Esophagus (tissue), 2 donors: ENCODE results near the gene SLC25A13. TPM values are rescaled to one million over a fixed set of nuclear protein-coding genes. Genes with fewer than 3 reads are reported as not detected.

Experiments
- H3K27ac ChIP-seq, 2 donors: one replicate each; pipeline ENCODE4 v1.5.1; 2013; ENCODE audit warnings: low read depth in 2 of 2, mild to moderate bottlenecking in 2 of 2, inconsistent platforms in 1 of 2, low read length in 1 of 2, moderate library complexity in 1 of 2
- H3K27me3 ChIP-seq, 2 donors: one replicate each; pipeline ENCODE4 v1.6.1; 2013; ENCODE audit warnings: low read length in 2 of 2, control low read depth in 1 of 2, mild to moderate bottlenecking in 1 of 2; ENCODE audit not compliant: insufficient read depth in 2 of 2, control insufficient read depth in 1 of 2
- H3K36me3 ChIP-seq, 2 donors: one replicate each; pipeline ENCODE4 v1.6.1; 2013; ENCODE audit warnings: low read length in 1 of 2; ENCODE audit not compliant: control insufficient read depth in 2 of 2, insufficient read depth in 2 of 2
- H3K4me1 ChIP-seq, 2 donors: one replicate each; pipeline ENCODE4 v1.6.1; 2013; ENCODE audit warnings: low read length in 1 of 2; ENCODE audit not compliant: control insufficient read depth in 2 of 2, insufficient read depth in 2 of 2
- H3K4me3 ChIP-seq, 2 donors: one replicate each; pipeline ENCODE4 v1.5.1; 2013; ENCODE audit warnings: low read length in 2 of 2, mild to moderate bottlenecking in 2 of 2, low read depth in 1 of 2, moderate library complexity in 1 of 2
- H3K9me3 ChIP-seq, 2 donors: one replicate each; pipeline ENCODE4 v1.6.1; 2013; ENCODE audit warnings: mild to moderate bottlenecking in 2 of 2, low read depth in 1 of 2, low read length in 1 of 2, moderate library complexity in 1 of 2; ENCODE audit not compliant: control insufficient read depth in 2 of 2, insufficient read depth in 1 of 2
- WGBS, 2 donors: extraction: QIAGEN DNeasy Blood & Tissue Kit; methylation state at CpG; one replicate each; pipeline ENCODE4 v1.1.7; 2013; 5-methylcytosine and 5-hydroxymethylcytosine counted together
- polyA plus RNA-seq, 2 donors: library from polyadenylated mRNA; stranded (reverse); fragments of 200-250 nt; gene quantifications; one replicate each; pipeline ENCODE4 v1.2.3, GENCODE V29; 2013
- donor health status: healthy with polysubstance abuse.
- donor health status: Bipolar disorder and iron deficiency.

SLC25A13 gene
- polyA plus RNA-seq, 2 donors, result 4.8 to 10.0 TPM

GRCh38 chr7:96136600-96137239 is 185.2 kb downstream of the SLC25A13 start:
- H3K9me3 ChIP-seq, result no peaks in the 10 kb centered on the region
- no peak overlapping the region for H3K27ac ChIP-seq
- 58 to 79% methylated on average over 5 of the region's 5 CpGs for WGBS, 2 donors
- no peaks in the 10 kb centered on the region for H3K27me3 ChIP-seq
- peaks cover 0 to 3% of the 10 kb centered on the region in 2 donors for H3K36me3 ChIP-seq
- peaks cover 0 to 3% of the 10 kb centered on the region in 2 donors for H3K4me1 ChIP-seq
- H3K4me3 ChIP-seq, result no peak overlapping the region

GRCh38 chr7:96135241-96135640 is 186.7 kb downstream of the SLC25A13 start:
- Histone ChIP-seq H3K4me1 (peaks cover 0 to 3% of the 10 kb centered on the region in 2 donors), H3K36me3 (no peaks in the 10 kb centered on the region), H3K4me3 (no peak overlapping the region), H3K9me3 (no peaks in the 10 kb centered on the region), H3K27ac (no peak overlapping the region), H3K27me3 (no peaks in the 10 kb centered on the region)
- WGBS, 2 donors, result 67 to 97% methylated on average over 2 of the region's 2 CpGs

- Histone ChIP-seq H3K4me3 (no peak overlapping the region), H3K9me3 (no peaks in the 10 kb centered on the region), H3K36me3 (peaks cover 0 to 3% of the 10 kb centered on the region in 2 donors), H3K4me1 (peaks cover 0 to under 1% of the 10 kb centered on the region in 2 donors), H3K27ac (no peak overlapping the region), H3K27me3 (no peaks in the 10 kb centered on the region)
- WGBS, 2 donors, result 92 to 96% methylated on average over 3 of the region's 3 CpGs
These were observed 190.4 kb downstream of the SLC25A13 start for GRCh38 chr7:96131525-96131924.

- Histone ChIP-seq H3K4me1 (no peaks in the 10 kb centered on the region), H3K36me3 (peaks cover 0 to 3% of the 10 kb centered on the region in 2 donors), H3K9me3 (no peaks in the 10 kb centered on the region), H3K4me3 (no peak overlapping the region), H3K27me3 (no peaks in the 10 kb centered on the region), H3K27ac (no peak overlapping the region)
- 84 to 94% methylated on average over 2 of the region's 2 CpGs for WGBS, 2 donors
These were observed 194.2 kb downstream of the SLC25A13 start for GRCh38 chr7:96127746-96128145.

GRCh38 chr7:96126382-96126781 is 195.5 kb downstream of the SLC25A13 start:
- Histone ChIP-seq H3K36me3 (peaks cover 0 to 6% of the 10 kb centered on the region in 2 donors), H3K4me3 (no peak overlapping the region), H3K27me3 (no peaks in the 10 kb centered on the region), H3K4me1 (no peaks in the 10 kb centered on the region), H3K27ac (no peak overlapping the region), H3K9me3 (no peaks in the 10 kb centered on the region)

GRCh38 chr7:96122746-96123145 is 199.2 kb downstream of the SLC25A13 start:
- Histone ChIP-seq H3K27me3 (no peaks in the 10 kb centered on the region), H3K4me3 (no peak overlapping the region), H3K4me1 (no peaks in the 10 kb centered on the region), H3K36me3 (peaks cover 0 to 5% of the 10 kb centered on the region in 2 donors), H3K9me3 (no peaks in the 10 kb centered on the region), H3K27ac (no peak overlapping the region)
- 93 to 98% methylated on average over 2 of the region's 2 CpGs for WGBS, 2 donors

GRCh38 chr7:96121752-96122151 is 200.1 kb downstream of the SLC25A13 start:
- Histone ChIP-seq H3K27ac (no peak overlapping the region), H3K36me3 (peaks cover 0 to 5% of the 10 kb centered on the region in 2 donors), H3K9me3 (no peaks in the 10 kb centered on the region), H3K4me3 (no peak overlapping the region), H3K4me1 (no peaks in the 10 kb centered on the region), H3K27me3 (no peaks in the 10 kb centered on the region)
- WGBS, 2 donors, result 92 to 93% methylated on average over 6 of the region's 6 CpGs

- no peaks in the 10 kb centered on the region for H3K9me3 ChIP-seq
- H3K4me1 ChIP-seq, result no peaks in the 10 kb centered on the region
- peaks cover 0 to 5% of the 10 kb centered on the region in 2 donors for H3K36me3 ChIP-seq
- no peak overlapping the region for H3K4me3 ChIP-seq
- WGBS, 2 donors, result 67 to 78% methylated on average over 2 of the region's 2 CpGs
- H3K27ac ChIP-seq, result no peak overlapping the region
- no peaks in the 10 kb centered on the region for H3K27me3 ChIP-seq
These were observed 201.3 kb downstream of the SLC25A13 start for GRCh38 chr7:96120445-96121225.

- peaks cover 0 to 5% of the 10 kb centered on the region in 2 donors for H3K36me3 ChIP-seq
- H3K9me3 ChIP-seq, result no peaks in the 10 kb centered on the region
- no peak overlapping the region for H3K4me3 ChIP-seq
- 81 to 86% methylated on average over 13 of the region's 13 CpGs for WGBS, 2 donors
- H3K27me3 ChIP-seq, result no peaks in the 10 kb centered on the region
- H3K4me1 ChIP-seq, result no peaks in the 10 kb centered on the region
- no peak overlapping the region for H3K27ac ChIP-seq
These were observed 203.4 kb downstream of the SLC25A13 start for GRCh38 chr7:96118449-96119001.
